Measurements from ENCODE around the gene TLE2.
"Not testable (repeated sequence)": the region's sequence is repeated elsewhere in the genome, so short reads cannot be mapped to it uniquely, and the experiment has no call there.

GRCh38 chr19:3036977-3037544 lies 8.0 kb upstream of the TLE2 start:
- TF ChIP-seq EZH2 (IDR thresholded peaks at IDR 0.05; ENCODE audit: borderline replicate concordance, low read depth, low read length, severe bottlenecking); POLR2A (IDR thresholded peaks at IDR 0.05; ENCODE audit: low read depth, low read length); CTCF (IDR thresholded peaks at IDR 0.05; ENCODE audit: extremely low read depth in 1 of 2, insufficient read depth in 1 of 2, low read depth in 1 of 2, low read length in 2 of 2); FOS (IDR thresholded peaks at IDR 0.05; ENCODE audit: borderline replicate concordance, insufficient read depth, low read length); JUN (IDR thresholded peaks at IDR 0.05; ENCODE audit: borderline replicate concordance, insufficient read depth, insufficient read length, low read depth): not testable (repeated sequence)
- TF ChIP-seq, protein P1, sequence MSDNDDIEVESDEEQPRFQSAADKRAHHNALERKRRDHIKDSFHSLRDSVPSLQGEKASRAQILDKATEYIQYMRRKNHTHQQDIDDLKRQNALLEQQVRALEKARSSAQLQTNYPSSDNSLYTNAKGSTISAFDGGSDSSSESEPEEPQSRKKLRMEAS (IDR thresholded peaks at IDR 0.05; ENCODE audit: insufficient read depth, insufficient read length), result not testable (repeated sequence)

All from endothelial cell of umbilical vein (primary cell).